Endothelial cell of umbilical vein (primary cell): ENCODE data around the gene NPAS1.

Experiments
- CTCF ChIP-seq, 2 donors: IDR thresholded peaks; 1 replicate in 1 of 2; 2 replicates in 1 of 2; pipeline ENCODE4 v1.5.1; 2011; ENCODE audit warnings: low read length in 2 of 2, mild to moderate bottlenecking in 2 of 2, moderate library complexity in 2 of 2, control low read depth in 1 of 2, inconsistent platforms in 1 of 2, low read depth in 1 of 2; ENCODE audit not compliant: insufficient read depth in 1 of 2; ENCODE audit errors: extremely low read depth in 1 of 2
- EZH2 ChIP-seq: IDR thresholded peaks from 2 replicates; pipeline ENCODE4 v1.6.1; 2012; ENCODE audit warnings: borderline replicate concordance, low read depth, mild to moderate bottlenecking, moderate library complexity, low read length, inconsistent platforms; ENCODE audit not compliant: severe bottlenecking
- FOS ChIP-seq: IDR thresholded peaks from 2 replicates; pipeline ENCODE4 v1.6.1; 2011; ENCODE audit warnings: mild to moderate bottlenecking, low read length, moderate library complexity, borderline replicate concordance; ENCODE audit not compliant: insufficient read depth
- GATA2 ChIP-seq: IDR thresholded peaks from 2 replicates; pipeline ENCODE4 v1.7.0; 2011; ENCODE audit warnings: low read depth, mild to moderate bottlenecking, moderate library complexity, mixed read lengths, low read length; ENCODE audit not compliant: insufficient read length, insufficient read depth
- JUN ChIP-seq: IDR thresholded peaks from 2 replicates; pipeline ENCODE4 v1.6.1; 2011; ENCODE audit warnings: borderline replicate concordance, low read depth; ENCODE audit not compliant: insufficient read length, insufficient read depth
- MAX ChIP-seq: IDR thresholded peaks from 2 replicates; pipeline ENCODE4 v1.6.1; 2011; ENCODE audit not compliant: insufficient read depth, insufficient read length
- MYC ChIP-seq: IDR thresholded peaks from one replicate; pipeline ENCODE4 v1.6.1; 2011; ENCODE audit warnings: mild to moderate bottlenecking, low read depth, low read length
- POLR2A ChIP-seq: IDR thresholded peaks from 2 replicates; pipeline ENCODE4 v1.6.1; 2012; ENCODE audit warnings: low read depth, mild to moderate bottlenecking, control low read depth, low read length
- POLR2AphosphoS5 ChIP-seq: IDR thresholded peaks from 2 replicates; pipeline ENCODE4 v1.6.1; 2012; ENCODE audit warnings: low read depth, mild to moderate bottlenecking, control low read depth, low read length, moderate library complexity; ENCODE audit not compliant: insufficient read depth

GRCh38 chr19:47069795-47070194 is 50.2 kb downstream of the NPAS1 start:
- TF ChIP-seq CTCF (IDR thresholded peaks at IDR 0.05; ENCODE audit: extremely low read depth in 1 of 2, insufficient read depth in 1 of 2, low read depth in 1 of 2, low read length in 2 of 2) (no peak), EZH2 (no peak), POLR2AphosphoS5 (no peak), FOS (no peak), POLR2A (no peak), MAX (no peak), GATA2 (no peak), MYC (no peak), JUN (no peak)
